HepG2 (cell line): ENCODE results near the gene RAB8A. TPM values are rescaled to one million over a fixed set of nuclear protein-coding genes. Genes with fewer than 3 reads are reported as not detected.

Source experiments
- ATAC-seq: fragments of 200-7000 bp; cut with Tn5 transposase; 3 replicates; pipeline ENCODE4 v1.9.1; 2020; ENCODE audit warnings: mild to moderate bottlenecking, moderate library complexity
- BruUV-seq: library from RNA; stranded (reverse); fragments of 400-500 nt; replicated peaks from 2 replicates; lab custom pipeline; 2021; lab: Mats Ljungman, UMichigan
- CTCF ChIA-PET: fragments of 300-600 bp; formaldehyde crosslinking; extraction: SDS; loops from one replicate; lab custom pipeline; 2021; ENCODE audit warnings: low total read pairs, inconsistent platforms, low intra/inter-chr PET ratio; lab: Yijun Ruan, JAX
- POLR2A ChIA-PET: fragments of 350-600 bp; sonication (Branson Sonifier 250); formaldehyde crosslinking; loops from one replicate; lab custom pipeline; 2020; ENCODE audit warnings: antibody characterized with exemption, inconsistent platforms; lab: Yijun Ruan, JAX
- DNase-seq: peaks from one replicate; pipeline ENCODE4 v3.0.0-alpha.2; 2015; ENCODE audit warnings: low spot score
- FAIRE-seq: peaks from 3 replicates; lab custom pipeline; 2011; peaks lifted over from hg19 to GRCh38; lab: Jason Lieb, UNC
- H2AFZ ChIP-seq: one replicate; pipeline ENCODE4 v1.6.1; 2011; ENCODE audit warnings: low read length, inconsistent platforms
- H3K27ac ChIP-seq: fragments of 300-600 bp; 3 replicates; pipeline ENCODE4 v1.8.0; 2011; ENCODE audit warnings: mixed run types, mild to moderate bottlenecking, mixed read lengths, low read length, inconsistent platforms; ENCODE audit not compliant: insufficient read depth; ENCODE audit errors: extremely low read length
- H3K27me3 ChIP-seq, 2 experiments: fragments of 200-600 bp in 1 of 2; 2 replicates in 1 of 2; 3 replicates in 1 of 2; pipeline versions ENCODE4 v1.6.0 to v1.8.0; 2011; ENCODE audit warnings: low read length in 2 of 2, mild to moderate bottlenecking in 2 of 2, moderate library complexity in 2 of 2, inconsistent platforms in 1 of 2; ENCODE audit not compliant: insufficient read depth in 2 of 2, control insufficient read depth in 1 of 2
- H3K36me3 ChIP-seq, 2 experiments: fragments of 200-600 bp in 1 of 2; replicated peaks in 1 of 2; 2 replicates in 1 of 2; 3 replicates in 1 of 2; pipeline versions ENCODE4 v1.5.1 to v1.8.0; 2011; ENCODE audit warnings: low read length in 2 of 2, inconsistent platforms in 1 of 2; ENCODE audit not compliant: insufficient read depth in 2 of 2, control insufficient read depth in 1 of 2
- H3K4me1 ChIP-seq: 2 replicates; pipeline ENCODE4 v1.5.1; 2012; ENCODE audit warnings: low read length, inconsistent platforms; ENCODE audit not compliant: insufficient read depth
- H3K4me2 ChIP-seq: 2 replicates; pipeline ENCODE4 v1.6.0; 2011; ENCODE audit warnings: low read depth, low read length, inconsistent platforms
- H3K4me3 ChIP-seq, 3 experiments: fragments of 200-600 bp in 1 of 3; sonication (generic), shearing (Covaris generic) in 1 of 3; replicated peaks in 1 of 3; 2 replicates each; pipeline ENCODE4 v1.5.1; 2011 to 2016; ENCODE audit warnings: low read length in 3 of 3, inconsistent platforms in 2 of 3, low read depth in 2 of 3, mild to moderate bottlenecking in 2 of 3, control low read depth in 1 of 3, mixed read lengths in 1 of 3; ENCODE audit not compliant: insufficient read depth in 1 of 3
- H3K79me2 ChIP-seq: one replicate; pipeline ENCODE4 v1.6.1; 2011; ENCODE audit warnings: low read length, inconsistent platforms; ENCODE audit not compliant: insufficient read depth
- H3K9ac ChIP-seq: 2 replicates; pipeline ENCODE4 v1.6.0; 2011; ENCODE audit warnings: mild to moderate bottlenecking, low read depth, low read length, inconsistent platforms; ENCODE audit not compliant: insufficient read depth
- H3K9me3 ChIP-seq: 2 replicates; pipeline ENCODE4 v1.5.1; 2012; ENCODE audit warnings: mild to moderate bottlenecking, low read length
- H4K20me1 ChIP-seq: 2 replicates; pipeline ENCODE4 v1.6.0; 2011; ENCODE audit warnings: inconsistent platforms, mild to moderate bottlenecking, low read length, moderate library complexity; ENCODE audit not compliant: insufficient read depth
- ESRRA ChIP-seq: sonication (generic); formaldehyde crosslinking; IDR thresholded peaks from 2 replicates; pipeline ENCODE4 v1.5.1; 2020; ENCODE audit warnings: mild to moderate bottlenecking, low read depth, missing genetic modification reagents
- MED8 ChIP-seq: sonication (generic); formaldehyde crosslinking; IDR thresholded peaks from 2 replicates; pipeline ENCODE4 v1.8.1; 2023; ENCODE audit warnings: mild to moderate bottlenecking, missing genetic modification reagents; ENCODE audit not compliant: insufficient replicate concordance
- MTERF4 ChIP-seq: sonication (generic); formaldehyde crosslinking; IDR thresholded peaks from 2 replicates; pipeline ENCODE4 v1.8.0; 2023; ENCODE audit warnings: mild to moderate bottlenecking, missing genetic modification reagents
- NAIF1 ChIP-seq: sonication (generic); formaldehyde crosslinking; IDR thresholded peaks from 2 replicates; pipeline ENCODE4 v1.5.0; 2020; ENCODE audit warnings: mild to moderate bottlenecking, missing genetic modification reagents, borderline replicate concordance
- RAD21 ChIP-seq: fragments of 450-650 bp; formaldehyde crosslinking; IDR thresholded peaks from 2 replicates; pipeline ENCODE4 v1.5.0; 2020; ENCODE audit warnings: mild to moderate bottlenecking
- RFX5 ChIP-seq: IDR thresholded peaks from 2 replicates; pipeline ENCODE4 v1.6.1; 2011; ENCODE audit warnings: low read depth, low read length, improper control_type of control experiment
- SNRNP70 ChIP-seq: fragments of 200-400 bp; formaldehyde crosslinking; IDR thresholded peaks from 2 replicates; pipeline ENCODE4 v1.6.1; 2017; ENCODE audit warnings: mild to moderate bottlenecking, low read depth, low read length, moderate library complexity
- ZNF318 ChIP-seq: sonication (generic); formaldehyde crosslinking; IDR thresholded peaks from 2 replicates; pipeline ENCODE4 v1.4.0; 2020; ENCODE audit warnings: mild to moderate bottlenecking, missing genetic modification reagents
- ZNF33B ChIP-seq: sonication (generic); formaldehyde crosslinking; IDR thresholded peaks from 2 replicates; pipeline ENCODE4 v1.5.1; 2020; ENCODE audit warnings: mild to moderate bottlenecking, missing genetic modification reagents
- ZSCAN22 ChIP-seq: sonication (generic); formaldehyde crosslinking; IDR thresholded peaks from 2 replicates; pipeline ENCODE4 v1.4.0; 2020; ENCODE audit warnings: mild to moderate bottlenecking, missing genetic modification reagents
- WGBS: methylation state at CpG from one replicate; pipeline ENCODE4 v1.1.6; 2017; ENCODE audit warnings: low lambda C conversion rate; 5-methylcytosine and 5-hydroxymethylcytosine counted together
- in situ Hi-C: cut with HindIII; loops from 2 replicates; pipeline ENCODE4 v1.10.0; 2017; ENCODE audit warnings: low pct_unique_long_range_greater_than_20kb; ENCODE audit not compliant: extremely low pct_ligation_motif_present
- intact Hi-C: fragments of 100-400 bp; cut with micrococcal nuclease; formaldehyde crosslinking; loops from one replicate; pipeline ENCODE4 v1.10.0; 2022; ENCODE audit not compliant: unreplicated experiment
- polyA plus RNA-seq, 8 experiments: library from polyadenylated mRNA; depleted of rRNA in 3 of 8; stranded (reverse) in 7 of 8; unstranded in 1 of 8; fragments of >200 nt; fragmentation: Illumina TruSeq in 4 of 8; extraction: Trizol in 4 of 8; gene quantifications; 2 replicates each; pipeline versions ENCODE4 v1.2.1 to v1.2.3, GENCODE V29; 2011 to 2016; ENCODE audit warnings: low read depth in 4 of 8, missing spikeins in 1 of 8, mixed read lengths in 1 of 8; ENCODE audit not compliant: insufficient read depth in 1 of 8
- total RNA-seq, 5 experiments: library from RNA; depleted of rRNA; stranded (reverse); fragments of >200 nt; fragmentation: Illumina TruSeq; extraction: Trizol; gene quantifications; 2 replicates each; pipeline ENCODE4 v1.2.3, GENCODE V29; 2016; ENCODE audit warnings: low read depth in 1 of 5

Gene RAB8A
- total and polyA plus RNA-seq, 2 of the 13 experiments (the other 11 are each of a cell fraction or from before 2014, with no cell fraction given), result 36.7 to 45.0 TPM

- ChIA-PET POLR2A (no interaction called here), CTCF (no interaction called here)
- DNase-seq (no peak), ATAC-seq (no peak), FAIRE-seq (no peak)
- Histone ChIP-seq H4K20me1 (no peaks in the 10 kb centered on the region), H3K27ac (no peak overlapping the region), H3K79me2 (no peaks in the 10 kb centered on the region), H3K4me3 (no peak overlapping the region), H2AFZ (no peak overlapping the region), H3K27me3 (no peaks in the 10 kb centered on the region), H3K4me2 (no peak overlapping the region), H3K9me3 (no peaks in the 10 kb centered on the region), H3K4me1 (no peaks in the 10 kb centered on the region), H3K36me3 (no peaks in the 10 kb centered on the region; a peak in 1 of 5 replicates), H3K9ac (no peak overlapping the region)
- BruUV-seq, result no TSS peak
- in situ Hi-C loops, result loop anchor here (25.0 kb wide), 1 partner anchor 517 kb away; the partner anchor contains the start of gene CYP4F3
- WGBS, result 89% methylated on average over 7 of the region's 8 CpGs
- no peak for TF ChIP-seq NAIF1 (CRISPR knock-in tag)
- no peak for TF ChIP-seq ZNF33B (CRISPR knock-in tag)
- TF ChIP-seq MED8 (CRISPR knock-in tag), result no peak
- TF ChIP-seq SNRNP70, result no peak
- intact Hi-C loops, result no loop called here
Measured at GRCh38 chr19:16154557-16154956, 42.9 kb downstream of the RAB8A start.

GRCh38 chr19:16155128-16155527 is 43.4 kb downstream of the RAB8A start:
- H3K27me3 ChIP-seq, result no peaks in the 10 kb centered on the region
- no peak overlapping the region for H3K27ac ChIP-seq
- POLR2A ChIA-PET, result no interaction called here
- H3K9ac ChIP-seq, result no peak overlapping the region
- ATAC-seq (no peak), FAIRE-seq (no peak), DNase-seq (no peak)
- intact Hi-C loops, result no loop called here
- CTCF ChIA-PET, result no interaction called here
- in situ Hi-C loops, result loop anchor here (25.0 kb wide), 1 partner anchor 518 kb away; the partner anchor contains the start of gene CYP4F3
- H3K4me2 ChIP-seq, result no peak overlapping the region
- no peaks in the 10 kb centered on the region for H3K4me1 ChIP-seq
- H4K20me1 ChIP-seq, result no peaks in the 10 kb centered on the region
- H3K36me3 ChIP-seq, result no peaks in the 10 kb centered on the region; a peak in 1 of 5 replicates
- no peak overlapping the region for H3K4me3 ChIP-seq
- H3K9me3 ChIP-seq, result no peaks in the 10 kb centered on the region
- no peaks in the 10 kb centered on the region for H3K79me2 ChIP-seq
- no TSS peak for BruUV-seq
- WGBS, result 94% methylated on average over 1 of the region's 1 CpG
- no peak overlapping the region for H2AFZ ChIP-seq
- TF ChIP-seq RFX5 (no peak), RAD21 (no peak), ZSCAN22 (CRISPR knock-in tag) (no peak), ZNF318 (CRISPR knock-in tag) (no peak), MTERF4 (no peak), ESRRA (no peak)
